H1 (cell line): ENCODE data around the gene IGF2R. TPM values are rescaled to one million over a fixed set of nuclear protein-coding genes. Genes with fewer than 3 reads are reported as not detected.

Source experiments
- CTCF ChIA-PET: fragments of 300-600 bp; sonication (Branson Sonifier 250); formaldehyde crosslinking; loops from one replicate; lab custom pipeline; 2021; ENCODE audit not compliant: partially characterized antibody; lab: Charles Lee
- POLR2A ChIA-PET: fragments of 300-600 bp; sonication (Branson Sonifier 250); formaldehyde crosslinking; loops from one replicate; lab custom pipeline; 2021; ENCODE audit warnings: inconsistent platforms; ENCODE audit not compliant: partially characterized antibody; lab: Charles Lee
- DNase-seq, 2 experiments: peaks; one replicate each; pipeline versions ENCODE4 v3.0.0 to v3.0.0-alpha.2; 2010 to 2022; ENCODE audit warnings: low spot score in 2 of 2, low read depth in 1 of 2, mixed read lengths in 1 of 2
- FAIRE-seq: peaks from 2 replicates; lab custom pipeline; 2011; peaks lifted over from hg19 to GRCh38; lab: Jason Lieb, UNC
- H2AFZ ChIP-seq: 2 replicates; pipeline ENCODE4 v1.8.1; 2012; ENCODE audit warnings: low read length, inconsistent platforms
- H2AK5ac ChIP-seq: 2 replicates; pipeline ENCODE4 v1.6.1; 2013; ENCODE audit warnings: low read depth, low read length
- H2BK120ac ChIP-seq: replicated peaks from 2 replicates; pipeline ENCODE3; 2013; ENCODE audit warnings: low read depth, low read length, inconsistent platforms
- H2BK12ac ChIP-seq: 2 replicates; pipeline ENCODE4 v1.6.1; 2013; ENCODE audit warnings: low read depth, low read length
- H2BK15ac ChIP-seq: 2 replicates; pipeline ENCODE4 v1.6.1; 2013; ENCODE audit warnings: low read length
- H2BK20ac ChIP-seq: 2 replicates; pipeline ENCODE4 v1.6.1; 2013; ENCODE audit warnings: low read length
- H2BK5ac ChIP-seq: 2 replicates; pipeline ENCODE4 v1.6.1; 2013; ENCODE audit warnings: low read depth, low read length
- H3K14ac ChIP-seq: 2 replicates; pipeline ENCODE4 v1.6.1; 2013; ENCODE audit warnings: inconsistent platforms; ENCODE audit not compliant: insufficient read length
- H3K18ac ChIP-seq: 2 replicates; pipeline ENCODE4 v1.6.1; 2013; ENCODE audit warnings: low read length; ENCODE audit errors: extremely low read depth
- H3K23ac ChIP-seq: 2 replicates; pipeline ENCODE4 v1.6.1; 2013; ENCODE audit warnings: inconsistent platforms; ENCODE audit not compliant: insufficient read length
- H3K23me2 ChIP-seq: 2 replicates; pipeline ENCODE4 v1.6.1; 2013; ENCODE audit warnings: low read depth, low read length
- H3K27ac ChIP-seq: 2 replicates; pipeline ENCODE4 v1.6.1; 2011; ENCODE audit warnings: low read depth, low read length, inconsistent platforms
- H3K27me3 ChIP-seq, 4 experiments: replicated peaks in 1 of 4; 1 replicate in 1 of 4; 2 replicates in 3 of 4; pipeline versions ENCODE4 v1.6.1 to v1.8.1; 2011 to 2013; ENCODE audit warnings: low read length in 3 of 4, mild to moderate bottlenecking in 3 of 4, inconsistent platforms in 2 of 4, mixed read lengths in 2 of 4, moderate library complexity in 1 of 4; ENCODE audit not compliant: control insufficient read depth in 3 of 4, insufficient read depth in 3 of 4; ENCODE audit errors: extremely low read depth in 1 of 4
- H3K36me3 ChIP-seq, 4 experiments: 2 replicates each; pipeline versions ENCODE4 v1.6.1 to v1.8.1; 2011 to 2013; ENCODE audit warnings: mild to moderate bottlenecking in 4 of 4, low read length in 3 of 4, moderate library complexity in 2 of 4, control low read depth in 1 of 4, inconsistent platforms in 1 of 4; ENCODE audit not compliant: insufficient read depth in 4 of 4, control insufficient read depth in 2 of 4
- H3K4ac ChIP-seq: replicated peaks from 2 replicates; pipeline ENCODE3; 2013; ENCODE audit warnings: low read length, low read depth, mixed read lengths, inconsistent platforms; ENCODE audit not compliant: insufficient read length
- H3K4me1 ChIP-seq, 4 experiments: replicated peaks in 1 of 4; 1 replicate in 1 of 4; 2 replicates in 3 of 4; pipeline versions ENCODE4 v1.6.1 to v1.8.1; 2011 to 2013; ENCODE audit warnings: low read length in 3 of 4, inconsistent platforms in 2 of 4, mixed read lengths in 1 of 4; ENCODE audit not compliant: insufficient read depth in 4 of 4, control insufficient read depth in 3 of 4
- H3K4me2 ChIP-seq, 2 experiments: 2 replicates each; pipeline versions ENCODE4 v1.6.1 to v1.8.1; 2011 to 2013; ENCODE audit warnings: low read depth in 2 of 2, low read length in 2 of 2, control low read depth in 1 of 2, inconsistent platforms in 1 of 2, mild to moderate bottlenecking in 1 of 2; ENCODE audit not compliant: insufficient read depth in 1 of 2
- H3K4me3 ChIP-seq, 4 experiments: fragments of 200-600, 300-600 bp in 1 of 4; sonication (generic), shearing (Covaris generic), sonication (Bioruptor Twin) in 1 of 4; 2 replicates each; pipeline versions ENCODE4 v1.5.1 to v1.8.1; 2011 to 2016; ENCODE audit warnings: low read length in 4 of 4, low read depth in 3 of 4, control low read depth in 2 of 4, inconsistent platforms in 2 of 4, mild to moderate bottlenecking in 2 of 4, mixed read lengths in 1 of 4, moderate library complexity in 1 of 4; ENCODE audit not compliant: insufficient read depth in 2 of 4; ENCODE audit errors: extremely low read depth in 1 of 4
- H3K56ac ChIP-seq: replicated peaks from 2 replicates; pipeline ENCODE3; 2013; ENCODE audit warnings: low read depth, mild to moderate bottlenecking, mixed read lengths, low read length, inconsistent platforms; ENCODE audit not compliant: insufficient read length
- H3K79me1 ChIP-seq: 2 replicates; pipeline ENCODE4 v1.6.1; 2013; ENCODE audit warnings: low read depth, low read length, control low read depth
- H3K79me2 ChIP-seq, 2 experiments: 2 replicates each; pipeline versions ENCODE4 v1.6.1 to v1.8.1; 2012 to 2013; ENCODE audit warnings: low read length in 2 of 2, mild to moderate bottlenecking in 2 of 2, inconsistent platforms in 1 of 2; ENCODE audit not compliant: insufficient read depth in 2 of 2, control insufficient read depth in 1 of 2
- H3K9ac ChIP-seq, 4 experiments: replicated peaks in 1 of 4; 1 replicate in 1 of 4; 2 replicates in 3 of 4; pipeline versions ENCODE4 v1.6.1 to v1.8.1; 2011 to 2013; ENCODE audit warnings: low read depth in 3 of 4, low read length in 3 of 4, control low read depth in 2 of 4, mild to moderate bottlenecking in 2 of 4, moderate library complexity in 2 of 4, inconsistent platforms in 1 of 4; ENCODE audit errors: extremely low read depth in 1 of 4
- H3K9me3 ChIP-seq, 2 experiments: 2 replicates each; pipeline versions ENCODE4 v1.6.1 to v1.8.1; 2012 to 2013; ENCODE audit warnings: mild to moderate bottlenecking in 2 of 2, moderate library complexity in 2 of 2, control low read depth in 1 of 2, inconsistent platforms in 1 of 2, low read depth in 1 of 2, low read length in 1 of 2, mixed read lengths in 1 of 2; ENCODE audit not compliant: insufficient read depth in 2 of 2
- H4K20me1 ChIP-seq, 2 experiments: replicated peaks in 1 of 2; 2 replicates each; pipeline versions ENCODE3 to v1.8.1; 2011 to 2013; ENCODE audit warnings: inconsistent platforms in 2 of 2, low read length in 2 of 2, mild to moderate bottlenecking in 1 of 2; ENCODE audit not compliant: insufficient read depth in 2 of 2, control insufficient read depth in 1 of 2
- H4K5ac ChIP-seq: 2 replicates; pipeline ENCODE4 v1.6.1; 2013; ENCODE audit warnings: low read length, low read depth, mixed read lengths, inconsistent platforms; ENCODE audit not compliant: insufficient read length
- H4K8ac ChIP-seq: 2 replicates; pipeline ENCODE4 v1.8.0; 2013; ENCODE audit warnings: mild to moderate bottlenecking, moderate library complexity, low read length, inconsistent platforms; ENCODE audit not compliant: insufficient read depth; ENCODE audit errors: extremely low read depth
- H4K91ac ChIP-seq: replicated peaks from 2 replicates; pipeline ENCODE3; 2013; ENCODE audit warnings: low read length, mixed read lengths, inconsistent platforms; ENCODE audit not compliant: insufficient read length
- CHD2 ChIP-seq: IDR thresholded peaks from 2 replicates; pipeline ENCODE4 v1.6.1; 2012; ENCODE audit warnings: low read length, improper control_type of control experiment
- CTCF ChIP-seq, 3 experiments: IDR thresholded peaks; 1 replicate in 2 of 3; 2 replicates in 1 of 3; pipeline versions ENCODE4 v1.5.1 to v1.6.1; 2011; ENCODE audit warnings: low read length in 3 of 3, mild to moderate bottlenecking in 3 of 3, inconsistent platforms in 2 of 3, low read depth in 1 of 3, moderate library complexity in 1 of 3; ENCODE audit not compliant: insufficient read depth in 1 of 3; ENCODE audit errors: control extremely low read depth in 1 of 3
- EGR1 ChIP-seq: IDR thresholded peaks from 2 replicates; pipeline ENCODE4 v1.6.1; 2011; ENCODE audit warnings: low read depth, low read length, borderline replicate concordance
- MAFK ChIP-seq: IDR thresholded peaks from 2 replicates; pipeline ENCODE4 v1.6.1; 2012; ENCODE audit warnings: low read depth, mild to moderate bottlenecking, improper control_type of control experiment, low read length
- NANOG ChIP-seq: IDR thresholded peaks from 2 replicates; pipeline ENCODE4 v1.6.1; 2011; ENCODE audit warnings: low read length, low read depth, mild to moderate bottlenecking, inconsistent platforms; ENCODE audit not compliant: insufficient read depth, poor library complexity, severe bottlenecking
- RBBP5 ChIP-seq: IDR thresholded peaks from 2 replicates; pipeline ENCODE4 v1.7.1; 2012; ENCODE audit warnings: low read depth, mild to moderate bottlenecking, inconsistent platforms, low read length, moderate library complexity, borderline replicate concordance
- SP4 ChIP-seq: IDR thresholded peaks from 2 replicates; pipeline ENCODE4 v1.6.1; 2012; ENCODE audit warnings: low read length, inconsistent platforms
- TAF7 ChIP-seq: optimal IDR thresholded peaks from 2 replicates; pipeline ENCODE3; 2011; ENCODE audit warnings: low read depth, mild to moderate bottlenecking, inconsistent platforms, low read length, moderate library complexity, borderline replicate concordance
- WGBS, 2 experiments: shearing (Covaris generic) in 1 of 2; methylation state at CpG; one replicate each; pipeline versions ENCODE4 v1.1.6 to v1.1.7; 2013 to 2015; ENCODE audit warnings: low lambda C conversion rate in 2 of 2, mixed read lengths in 2 of 2, inconsistent platforms in 1 of 2, low coverage in 1 of 2, missing lambda C conversion rate in 1 of 2; ENCODE audit not compliant: insufficient replicate concordance in 2 of 2, insufficient coverage in 1 of 2, insufficient read length in 1 of 2; ENCODE audit errors: extremely low coverage in 1 of 2, missing lambda C conversion rate in 1 of 2; 5-methylcytosine and 5-hydroxymethylcytosine counted together
- polyA plus RNA-seq, 7 experiments: library from polyadenylated mRNA; depleted of rRNA in 3 of 7; stranded (reverse) in 5 of 7; unstranded in 2 of 7; fragments of >200 nt in 5 of 7; fragments of 200-250 nt in 2 of 7; gene quantifications; 1 replicate in 5 of 7; 2 replicates in 1 of 7; 4 replicates in 1 of 7; pipeline versions ENCODE4 v1.2.1 to v1.2.3, GENCODE V29; 2011 to 2013; ENCODE audit warnings: missing spikeins in 2 of 7, mixed read lengths in 2 of 7
- total RNA-seq: library from RNA; stranded (reverse); fragmentation: NEBNext Ultra II Directional; extraction: Animal tissue kit (Norgen Biotek cat#: 25700); gene quantifications from 2 replicates; pipeline ENCODE4 v1.2.1, GENCODE V29; 2021

Gene IGF2R
- total and polyA plus RNA-seq, 2 of the 8 experiments (the other 6 are each of a cell fraction or from before 2014, with no cell fraction given), result 20.6 to 74.1 TPM

- Histone ChIP-seq H3K4me1 (no peaks in the 10 kb centered on the region), H2AFZ (no peak overlapping the region), H3K56ac (no peak overlapping the region), H3K9ac (no peak overlapping the region), H2BK20ac (no peak overlapping the region), H3K23ac (no peak overlapping the region), H3K23me2 (no peaks in the 10 kb centered on the region), H3K36me3 (peaks cover 26 to 68% (median 60%) of the 10 kb centered on the region in 4 experiments), H4K20me1 (peaks cover 1 to 10% of the 10 kb centered on the region in 2 experiments), H4K5ac (no peak overlapping the region), H4K8ac (no peak overlapping the region), H2BK5ac (no peak overlapping the region), H3K79me2 (no peaks in the 10 kb centered on the region), H3K27me3 (no peaks in the 10 kb centered on the region), H3K4ac (no peak overlapping the region), H3K4me2 (no peak overlapping the region), H3K18ac (no peak overlapping the region), H3K27ac (no peak overlapping the region), H3K9me3 (no peaks in the 10 kb centered on the region), H3K4me3 (no peak overlapping the region), H2BK120ac (no peak overlapping the region), H2BK15ac (no peak overlapping the region), H2AK5ac (no peak overlapping the region), H3K79me1 (no peaks in the 10 kb centered on the region), H2BK12ac (no peak overlapping the region), H3K14ac (no peak overlapping the region), H4K91ac (no peak overlapping the region)
- DNase-seq (no peak), FAIRE-seq (no peak)
- POLR2A ChIA-PET, result no interaction called here
- CTCF ChIA-PET, result interaction anchor here (1.7 kb wide), 1 partner anchor 24 kb away, joined by 4 read pairs; no protein-coding TSS in a partner anchor
- TF ChIP-seq TAF7 (no peak), NANOG (no peak), CTCF (IDR thresholded peaks at IDR 0.05; ENCODE audit: control extremely low read depth in 1 of 3, insufficient read depth in 1 of 3, low read depth in 1 of 3, low read length in 3 of 3) (no peak), RBBP5 (no peak), MAFK (no peak), EGR1 (no peak), CHD2 (no peak), SP4 (no peak)
- 95% methylated on average over 7 of the region's 7 CpGs; no CpG with 5 or more reads in 1 of the 2 experiments for WGBS, 2 experiments
These were observed 99.5 kb downstream of the IGF2R start for GRCh38 chr6:160068346-160068745.
